Measurements from ENCODE around the gene DDX3X.
"Not testable (repeated sequence)": the region's sequence is repeated elsewhere in the genome, so short reads cannot be mapped to it uniquely, and the experiment has no call there.

DDX3X gene

GRCh38 chrX:41377624-41378023 lies 43.7 kb downstream of the DDX3X start:
- peak; percentile 29 for DNase-seq

DNA sequence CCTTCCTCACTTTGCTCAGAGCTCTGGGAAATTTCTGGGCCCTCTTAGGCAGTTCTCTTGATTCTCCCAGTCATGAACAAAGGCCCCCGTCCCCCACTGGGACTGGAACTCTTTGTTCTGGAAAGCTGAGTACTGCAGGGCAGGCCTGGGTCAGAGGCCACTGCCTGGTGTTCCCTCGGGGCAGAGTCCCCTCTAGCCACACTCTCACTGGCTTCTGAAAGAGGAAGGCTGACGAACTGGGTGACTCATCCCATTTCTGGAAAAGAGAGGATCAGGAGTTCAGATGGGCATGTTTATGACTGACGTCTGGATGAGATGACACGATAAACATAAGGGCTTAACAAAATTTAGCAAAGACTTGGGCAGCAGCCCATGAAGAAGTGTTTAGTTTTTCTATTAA lies 47.7 kb downstream of the DDX3X start:
- DNase-seq: no peak

DNA sequence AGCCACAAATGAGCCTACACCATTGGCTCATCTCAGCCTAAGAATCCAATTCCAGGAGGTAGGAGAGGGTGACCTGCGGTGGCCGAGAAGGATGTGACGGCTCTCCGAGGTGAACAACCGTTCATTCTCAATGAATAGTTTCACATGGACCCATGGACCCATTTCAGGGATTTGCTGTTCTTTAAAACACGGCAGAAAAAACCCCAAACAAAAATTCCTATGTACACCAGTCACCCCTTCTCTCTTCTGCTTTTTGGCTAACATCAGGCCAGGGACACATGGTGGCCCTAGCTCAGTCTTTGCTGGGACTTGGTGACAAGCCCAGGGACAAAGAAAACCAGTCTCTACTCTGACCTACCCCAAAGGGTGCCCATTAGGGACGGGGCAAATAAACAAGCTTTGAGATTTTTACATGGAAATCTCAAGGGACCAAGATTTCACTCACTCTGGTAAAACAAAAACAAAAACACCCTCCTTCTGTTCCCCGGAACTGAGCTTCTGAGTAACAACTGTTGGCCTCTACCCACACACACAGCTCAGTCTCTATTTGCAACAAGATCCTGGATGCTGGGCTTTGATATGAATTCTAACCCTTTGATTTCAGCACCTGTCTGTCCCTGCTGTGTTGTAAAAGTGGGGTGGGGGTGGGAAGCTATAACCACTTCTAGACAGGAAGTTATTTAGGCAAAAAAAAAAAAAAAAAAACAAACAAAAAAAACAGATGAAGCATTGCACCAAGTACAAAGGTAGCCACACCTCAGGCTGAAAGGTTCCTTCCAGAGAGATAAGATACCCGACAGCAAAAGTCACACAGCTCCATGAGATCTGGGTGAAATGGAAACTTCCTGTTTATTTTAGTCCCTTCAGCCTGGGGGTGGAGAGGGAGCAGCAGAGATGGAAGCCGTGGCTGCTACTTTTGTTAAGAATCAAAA lies 49.0 kb downstream of the DDX3X start:
- peak; percentile 13 for DNase-seq

DNA sequence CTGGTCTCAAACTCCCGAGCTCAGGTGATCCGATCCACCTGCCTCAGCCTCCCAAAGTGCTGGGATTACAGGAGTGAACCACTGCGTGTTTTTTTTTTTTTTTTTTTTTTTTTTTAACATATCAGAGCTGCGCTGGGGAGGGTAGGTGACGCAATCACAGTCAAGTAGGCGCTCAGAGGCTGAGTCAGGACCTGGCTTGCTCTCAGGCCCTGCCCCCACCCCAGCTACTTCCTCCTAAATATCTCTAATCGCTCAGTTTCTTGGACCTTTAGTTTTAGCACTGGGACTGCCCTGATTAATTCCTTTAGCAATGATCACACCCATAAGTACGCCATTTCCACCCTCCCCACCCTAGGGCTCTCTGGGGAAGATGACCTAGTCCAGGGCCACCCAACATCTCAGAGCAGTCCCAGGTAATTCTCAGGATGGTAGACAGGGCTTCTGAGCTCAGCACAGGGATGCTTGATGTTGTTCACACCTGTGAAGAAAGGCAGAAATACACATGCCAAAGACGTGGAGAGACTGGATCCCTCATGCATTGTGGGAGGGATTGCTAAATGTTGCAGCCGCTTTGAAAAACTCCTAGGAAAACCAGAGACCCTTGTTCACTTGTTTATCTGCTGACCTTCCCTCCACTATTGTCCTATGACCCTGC lies 50.2 kb downstream of the DDX3X start:
- peak; percentile 65 for DNase-seq

DNA sequence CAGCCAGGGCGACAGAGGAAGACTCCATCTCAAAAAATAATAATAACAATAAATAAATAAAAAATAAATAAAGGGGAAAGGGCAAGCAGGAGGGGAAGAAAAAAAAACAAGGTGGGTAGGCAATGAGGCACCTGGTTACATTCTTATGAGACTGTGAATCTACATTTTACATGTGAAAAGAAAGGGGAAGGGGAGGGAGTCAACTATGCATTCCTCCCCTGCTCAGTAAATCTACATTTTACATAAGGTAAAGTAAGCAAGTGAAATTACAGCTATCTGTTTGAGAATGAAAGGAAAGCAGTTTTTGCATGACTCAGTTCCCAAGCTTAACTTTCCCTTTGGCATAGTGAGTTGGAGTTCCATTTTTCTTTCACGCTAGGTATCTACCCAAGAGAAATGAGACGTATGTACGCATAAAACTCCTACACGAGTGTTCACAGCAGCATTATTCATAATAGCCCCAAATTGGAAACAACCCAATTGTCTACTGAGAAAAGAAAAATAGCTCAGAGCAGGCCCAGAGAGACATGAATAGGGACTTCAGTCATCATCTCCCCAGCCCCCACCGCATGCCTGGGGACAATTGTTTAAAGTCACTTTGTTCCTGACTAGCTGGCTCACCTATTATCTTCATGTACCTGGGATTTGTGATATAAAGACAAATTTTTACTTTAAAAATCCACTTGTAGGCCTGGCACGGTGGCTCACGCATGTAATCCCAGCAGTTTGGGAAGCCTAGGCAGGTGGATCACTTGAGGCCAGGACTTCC lies 52.4 kb downstream of the DDX3X start:
- peak; percentile 19 for DNase-seq

GRCh38 chrX:41388543-41388942 lies 54.6 kb downstream of the DDX3X start:
- DNase-seq: no peak

GRCh38 chrX:41389311-41389888 lies 55.4 kb downstream of the DDX3X start:
- no peak for DNase-seq

DNA sequence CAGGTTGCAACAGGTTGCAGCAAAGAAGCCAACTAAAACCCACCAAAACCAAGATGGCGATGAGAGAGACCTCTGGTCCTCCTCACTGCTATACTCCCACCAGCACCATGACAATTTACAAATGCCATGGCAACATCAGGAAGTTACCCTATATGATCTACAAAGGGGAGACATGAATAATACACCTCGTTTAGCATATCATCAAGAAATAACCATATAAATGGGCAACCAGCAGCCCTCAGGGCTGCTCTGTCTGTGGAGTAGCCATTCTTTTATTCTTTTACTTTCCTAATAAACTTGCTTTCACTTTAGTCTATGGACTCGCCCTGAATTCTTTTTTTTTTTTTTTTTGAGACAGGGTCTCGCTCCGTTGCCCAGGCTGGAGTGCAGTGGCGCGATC lies 56.6 kb downstream of the DDX3X start:
- not testable (repeated sequence) for DNase-seq

DNA sequence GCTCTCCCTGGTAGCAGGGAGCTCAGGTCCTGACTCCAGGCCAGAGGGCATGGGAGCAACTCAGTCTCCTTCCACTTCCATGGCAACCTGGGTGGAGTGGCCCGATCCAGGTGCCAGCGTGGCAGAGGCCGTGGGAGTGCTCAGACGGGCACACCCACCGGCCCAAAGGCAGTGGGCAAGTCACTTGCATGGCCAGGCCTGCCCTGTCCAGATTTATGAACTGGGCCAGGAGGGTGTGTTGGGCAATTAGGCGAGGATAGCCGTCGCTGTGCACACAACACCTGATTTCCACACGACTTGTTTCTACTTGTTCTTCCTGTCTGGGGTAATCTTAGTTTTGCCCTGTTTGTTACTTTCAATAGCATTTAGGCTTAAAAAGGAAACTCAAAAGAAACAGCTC lies 57.6 kb downstream of the DDX3X start:
- no peak for DNase-seq

DNA sequence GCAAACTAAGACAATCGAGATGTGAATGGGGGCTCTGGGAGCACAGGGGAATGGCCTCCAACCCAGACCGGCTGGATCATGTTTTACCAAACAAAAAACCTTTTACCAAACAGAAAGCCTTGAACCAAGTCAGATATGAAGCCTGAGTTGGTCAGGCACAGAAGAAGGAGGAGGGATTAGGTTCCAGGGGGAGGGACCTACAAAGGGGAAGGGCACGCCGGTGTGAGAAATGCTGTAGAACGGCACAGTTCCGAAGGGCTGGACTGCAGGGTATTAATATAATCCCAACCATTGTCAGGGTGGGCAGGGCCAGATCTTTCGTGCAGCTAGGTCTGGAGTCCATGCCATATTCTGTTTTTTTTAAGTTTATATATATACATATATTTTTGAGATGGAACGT lies 60.3 kb downstream of the DDX3X start:
- DNase-seq: no peak

DNA sequence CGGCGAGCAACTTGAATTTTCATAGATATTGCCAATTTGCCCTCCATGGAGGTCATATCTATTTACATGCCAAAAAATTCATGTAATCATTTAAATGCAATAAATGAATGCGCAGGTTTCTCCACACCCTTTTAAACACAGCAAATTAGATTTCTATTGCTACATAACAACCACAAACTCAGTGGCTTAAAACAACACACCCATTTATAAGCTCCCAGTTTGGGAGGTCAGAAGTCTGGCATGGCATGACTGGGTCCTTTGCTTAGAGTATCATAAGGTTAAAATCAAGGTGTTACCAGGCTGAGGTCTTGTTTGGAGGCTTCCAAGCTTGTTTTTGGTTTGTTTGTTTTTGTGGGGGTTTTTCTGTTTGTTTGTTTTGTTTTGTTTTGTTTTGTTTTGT lies 63.3 kb downstream of the DDX3X start:
- DNase-seq: no peak

GRCh38 chrX:41397768-41398167 lies 63.8 kb downstream of the DDX3X start:
- DNase-seq: no peak

GRCh38 chrX:41402556-41402955 lies 68.6 kb downstream of the DDX3X start:
- DNase-seq: not testable (repeated sequence)

DNA sequence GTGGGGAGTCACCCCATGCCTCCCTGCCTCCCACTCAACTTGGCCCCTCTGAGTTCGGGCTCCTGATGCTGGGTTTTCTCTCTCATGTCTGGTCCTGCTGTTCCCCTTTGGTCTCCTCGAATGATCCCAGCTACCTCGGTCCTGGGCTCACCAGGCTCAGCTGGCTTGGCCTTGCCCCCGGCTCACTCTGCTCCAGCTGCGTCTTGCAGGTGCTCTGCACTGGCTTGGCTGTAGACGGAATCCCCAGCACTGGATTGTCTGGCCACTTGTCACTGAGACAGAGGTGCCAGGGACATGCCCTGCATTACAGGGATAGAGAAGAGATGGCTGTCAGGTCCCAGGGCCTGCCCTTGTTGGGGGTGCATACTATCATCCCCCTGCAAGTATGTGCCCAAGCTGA lies 71.6 kb downstream of the DDX3X start:
- no peak for DNase-seq

- no peak for DNase-seq
These were observed 72.2 kb downstream of the DDX3X start for GRCh38 chrX:41406201-41406600.

DNA sequence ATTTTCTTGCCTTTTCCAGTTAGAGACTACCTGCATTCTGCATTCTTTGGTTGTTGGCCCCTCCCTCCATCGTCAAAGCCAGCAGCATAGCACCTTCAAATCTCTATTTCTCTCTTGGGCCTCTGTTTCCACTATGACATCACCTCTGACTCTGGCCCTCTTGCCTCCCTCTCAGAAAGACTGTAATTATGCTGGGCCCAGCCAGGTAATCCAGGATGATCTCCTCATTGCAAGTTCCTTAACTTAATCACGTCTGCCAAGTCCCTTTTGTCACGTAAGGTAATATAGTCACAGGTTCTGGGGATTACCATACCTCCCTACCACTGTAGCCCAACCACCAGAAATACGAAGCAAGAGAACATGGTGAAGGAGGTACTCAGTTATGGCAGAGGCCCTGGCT lies 73.9 kb downstream of the DDX3X start:
- no peak for DNase-seq

- no peak for DNase-seq
These were observed 74.6 kb downstream of the DDX3X start for GRCh38 chrX:41408576-41408975.

DNA sequence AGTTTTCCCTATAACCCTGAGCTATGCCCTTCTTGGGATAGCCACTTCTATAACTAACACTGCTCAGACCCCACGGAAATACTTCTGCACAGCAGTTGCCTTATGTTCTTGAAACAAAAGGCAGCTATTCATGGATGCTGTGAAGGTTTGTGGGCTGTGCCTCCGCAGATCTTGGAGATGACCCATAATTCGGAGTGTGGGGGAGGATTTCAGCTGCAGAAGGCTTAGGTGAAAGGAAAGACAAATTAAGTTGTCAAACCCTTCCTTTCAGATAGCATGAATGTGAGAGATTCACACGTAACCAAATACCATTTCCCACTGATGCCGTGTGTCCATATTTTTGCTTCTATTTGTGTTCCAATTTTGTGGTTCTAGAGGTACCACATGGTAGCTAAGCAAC lies 75.0 kb downstream of the DDX3X start:
- no peak for DNase-seq

- not testable (repeated sequence) for DNase-seq
These were observed 77.3 kb downstream of the DDX3X start for GRCh38 chrX:41411222-41411621.

DNA sequence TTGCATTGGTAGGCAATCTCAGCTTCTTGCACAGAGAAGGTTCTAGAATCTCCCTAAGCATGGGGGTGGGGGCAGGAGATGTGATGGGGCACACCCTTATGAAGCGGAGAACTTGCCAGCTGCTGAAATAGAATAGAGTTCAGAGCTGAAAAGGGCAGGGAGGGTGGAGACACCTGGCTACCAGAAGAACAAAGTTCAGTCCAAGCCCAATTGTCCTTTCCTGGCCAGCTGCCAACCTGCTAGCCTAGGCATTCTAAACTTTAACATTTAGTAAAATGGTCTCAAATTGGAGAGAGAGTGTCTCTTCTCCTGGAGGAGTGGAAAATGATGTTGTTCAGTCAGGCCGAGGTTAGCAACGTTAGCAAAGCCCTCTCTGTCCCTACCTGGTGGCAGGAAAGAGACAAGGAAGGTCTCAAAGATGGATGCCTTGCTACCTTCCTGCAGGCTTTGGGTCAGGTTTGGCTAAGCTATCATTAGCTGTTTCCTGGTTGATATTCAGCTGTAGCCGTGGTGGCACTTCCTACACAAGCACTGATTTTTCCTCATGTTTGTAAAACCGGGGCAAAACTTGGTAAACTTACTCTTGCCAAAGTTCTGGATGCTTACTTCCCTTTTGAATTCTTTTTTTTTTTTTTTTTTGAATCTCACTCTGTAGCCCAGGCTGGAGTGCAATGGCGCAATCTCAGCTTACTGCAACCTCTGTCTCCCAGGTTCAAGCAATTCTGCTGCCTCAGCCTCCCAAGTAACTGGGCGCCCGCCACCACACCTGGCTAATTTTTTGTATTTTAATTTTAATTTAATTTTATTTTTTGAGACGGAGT lies 78.5 kb downstream of the DDX3X start:
- no peak for DNase-seq
